Measurements from ENCODE around the gene LRRC41. TPM values are rescaled to one million over a fixed set of nuclear protein-coding genes. Genes with fewer than 3 reads are reported as not detected.

The LRRC41 gene
- total RNA-seq (10 to 100 TPM; 31.8 to 32.0 TPM), polyA plus RNA-seq (10 to 100 TPM; 47.8 to 66.1 TPM)

GRCh38 chr1:46303038-46303871 lies at the start of gene LRRC41, which contains the start of gene UQCRH:
Gene LRRC41 (minus strand): TSS chr1:46303616. CDS start chr1:46303322, 294 bp downstream.
Gene UQCRH (plus strand): TSS chr1:46303698. CDS start chr1:46303767, 69 bp downstream.
- peaks cover 4 to 18% of the 10 kb centered on the region in 2 donors for H3K36me3 Mint-ChIP-seq
- POLR2A ChIA-PET (ENCODE audit: partially characterized antibody) = interaction anchor here (0.7 to 2.4 kb wide), 22 partner anchors 9 to 803 kb away, joined by 3 to 44 read pairs (median 5); partner anchors contain the start of genes CCDC163, GPBP1L1, MMACHC and MOB3C
- no peaks in the 10 kb centered on the region for H3K27me3 Mint-ChIP-seq
- CTCF ChIA-PET (ENCODE audit: partially characterized antibody) = interaction anchor here (1.0 to 2.5 kb wide), 10 partner anchors 11 to 80 kb away, joined by 3 to 23 read pairs (median 4); partner anchors contain the start of gene NSUN4
- no peaks in the 10 kb centered on the region for H3K9me3 Mint-ChIP-seq
- H3K4me3 ChIP-seq (ENCODE audit: low read length in 2 of 2) = peak within 1 kb of the TSS; percentile 73 to 90
- H3K4me1 ChIP-seq (ENCODE audit: insufficient read depth, low read length) = peaks cover 54% of the 10 kb centered on the region
- H3K27ac Mint-ChIP-seq = peak within 1 kb of the TSS; percentile 97 to 98 (median 98)
- peak; percentile 94 to 96 (median 94) for DNase-seq
- H3K27ac ChIP-seq (ENCODE audit: low read depth, low read length) = peak within 1 kb of the TSS; percentile 94
- H3K36me3 ChIP-seq (ENCODE audit: insufficient read depth, low read length) = no peaks in the 10 kb centered on the region
- H3K4me3 Mint-ChIP-seq = peak within 1 kb of the TSS; percentile 96 to 100 (median 98)
- intact Hi-C loops (cut with micrococcal nuclease) = loop anchor here (1.0 to 5.0 kb wide), 6 partner anchors 38 to 721 kb away; partner anchors contain the start of genes EFCAB14, GPBP1L1, NASP and NSUN4
- no peaks in the 10 kb centered on the region for H3K9me3 ChIP-seq (ENCODE audit: control insufficient read depth in 1 of 2, low read length in 2 of 2)
- H3K4me1 Mint-ChIP-seq = peaks cover 26 to 64% (median 40%) of the 10 kb centered on the region in 4 donors
- no peaks in the 10 kb centered on the region for H3K27me3 ChIP-seq (ENCODE audit: insufficient read depth, low read length)

GRCh38 chr1:46352363-46352762 lies 48.9 kb upstream of the LRRC41 start:
- Mint-ChIP-seq H3K4me3 (no peak overlapping the region), H3K27ac (no peak overlapping the region), H3K36me3 (peaks cover 35 to 67% of the 10 kb centered on the region in 2 donors), H3K27me3 (no peaks in the 10 kb centered on the region), H3K4me1 (peaks cover 4 to 6% (median 5%) of the 10 kb centered on the region in 4 donors), H3K9me3 (no peaks in the 10 kb centered on the region)
- Histone ChIP-seq H3K27ac (ENCODE audit: low read depth, low read length) (no peak overlapping the region), H3K9me3 (ENCODE audit: control insufficient read depth in 1 of 2, low read length in 2 of 2) (no peaks in the 10 kb centered on the region), H3K27me3 (ENCODE audit: insufficient read depth, low read length) (no peaks in the 10 kb centered on the region), H3K36me3 (ENCODE audit: insufficient read depth, low read length) (peaks cover 24% of the 10 kb centered on the region), H3K4me1 (ENCODE audit: insufficient read depth, low read length) (no peaks in the 10 kb centered on the region), H3K4me3 (ENCODE audit: low read length in 2 of 2) (no peak overlapping the region)
- ChIA-PET POLR2A (ENCODE audit: partially characterized antibody) (no interaction called here), CTCF (ENCODE audit: partially characterized antibody) (no interaction called here)
- intact Hi-C loops (cut with micrococcal nuclease) = no loop called here
- no peak for DNase-seq

DNA sequence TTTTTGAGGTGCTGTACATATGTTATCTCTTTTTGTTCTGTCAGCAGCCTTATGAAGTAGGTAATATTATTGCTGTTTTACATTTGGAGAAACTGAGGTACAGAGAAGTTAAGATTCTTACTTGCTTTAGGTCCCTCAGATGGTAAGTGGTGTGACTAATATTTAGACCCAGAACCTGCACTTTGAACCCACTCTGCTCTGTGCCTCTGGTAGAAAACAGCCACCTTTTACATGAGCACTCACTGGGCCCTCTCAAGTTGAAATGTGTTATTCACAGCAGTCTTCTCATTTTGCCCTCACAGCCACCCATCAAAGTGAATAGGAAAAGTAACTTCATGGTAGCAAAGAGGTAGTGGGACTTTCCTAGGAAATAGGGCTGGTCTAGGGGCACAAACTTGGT lies 41.9 kb upstream of the LRRC41 start:
- peaks cover 16% of the 10 kb centered on the region for H3K4me1 ChIP-seq (ENCODE audit: insufficient read depth, low read length)
- H3K27ac ChIP-seq (ENCODE audit: low read depth, low read length) = no peak overlapping the region
- ChIA-PET POLR2A (ENCODE audit: partially characterized antibody) (interaction anchor here (1.3 to 2.8 kb wide), 2 partner anchors 42 to 99 kb away, joined by 4 to 10 read pairs; partner anchors contain the start of genes LRRC41 and UQCRH), CTCF (ENCODE audit: partially characterized antibody) (interaction anchor here (0.7 to 5.0 kb wide), 4 partner anchors 14 to 592 kb away, joined by 3 to 60 read pairs (median 20); partner anchors contain the start of gene RAD54L)
- Mint-ChIP-seq H3K4me3 (no peak overlapping the region), H3K4me1 (peaks cover 27 to 49% (median 35%) of the 10 kb centered on the region in 4 donors), H3K9me3 (no peaks in the 10 kb centered on the region), H3K27ac (peak overlapping the region in 4 of 7 donors; percentile 48 to 64 (median 58)), H3K27me3 (no peaks in the 10 kb centered on the region), H3K36me3 (peaks cover 45 to 63% of the 10 kb centered on the region in 2 donors)
- peaks cover 14% of the 10 kb centered on the region for H3K36me3 ChIP-seq (ENCODE audit: insufficient read depth, low read length)
- intact Hi-C loops (cut with micrococcal nuclease) = no loop called here
- no peaks in the 10 kb centered on the region for H3K9me3 ChIP-seq (ENCODE audit: control insufficient read depth in 1 of 2, low read length in 2 of 2)
- no peak overlapping the region for H3K4me3 ChIP-seq (ENCODE audit: low read length in 2 of 2)
- H3K27me3 ChIP-seq (ENCODE audit: insufficient read depth, low read length) = no peaks in the 10 kb centered on the region
- DNase-seq = no peak

DNA sequence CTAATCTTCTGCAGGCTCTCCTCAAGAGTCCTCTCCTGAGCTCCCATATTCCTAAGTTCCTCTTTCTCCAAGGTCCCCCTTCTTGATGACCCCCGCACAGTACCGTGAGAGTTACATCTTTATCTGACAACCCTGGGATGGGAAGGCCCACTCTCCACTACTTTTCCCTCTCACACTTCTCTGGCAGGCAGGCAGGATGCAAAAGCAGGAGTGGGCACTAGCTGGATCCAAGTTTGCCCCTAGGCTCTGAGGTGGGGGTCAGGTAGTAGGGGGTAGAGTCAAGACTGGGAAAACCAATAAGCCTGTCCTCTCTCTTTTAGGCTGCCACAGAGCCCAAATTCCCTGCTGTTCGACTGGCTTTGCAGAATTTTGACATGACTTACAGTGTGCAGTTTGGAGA lies 41.1 kb upstream of the LRRC41 start:
- H3K4me1 ChIP-seq (ENCODE audit: insufficient read depth, low read length) = peaks cover 20% of the 10 kb centered on the region
- peaks cover 10% of the 10 kb centered on the region for H3K36me3 ChIP-seq (ENCODE audit: insufficient read depth, low read length)
- no peak overlapping the region for H3K27ac ChIP-seq (ENCODE audit: low read depth, low read length)
- ChIA-PET POLR2A (ENCODE audit: partially characterized antibody) (interaction anchor here (2.8 kb wide), 1 partner anchor 41 kb away, joined by 10 read pairs; the partner anchor contains the start of genes LRRC41 and UQCRH), CTCF (ENCODE audit: partially characterized antibody) (interaction anchor here (1.2 kb wide), 1 partner anchor 11 kb away, joined by 4 read pairs; no protein-coding TSS in a partner anchor)
- Mint-ChIP-seq H3K4me1 (peaks cover 30 to 54% (median 38%) of the 10 kb centered on the region in 4 donors), H3K4me3 (no peak overlapping the region), H3K9me3 (no peaks in the 10 kb centered on the region), H3K27ac (peak overlapping the region; percentile 7 to 100 (median 95)), H3K27me3 (no peaks in the 10 kb centered on the region), H3K36me3 (peaks cover 37 to 57% of the 10 kb centered on the region in 2 donors)
- no peak for DNase-seq
- intact Hi-C loops (cut with micrococcal nuclease) = no loop called here
- H3K27me3 ChIP-seq (ENCODE audit: insufficient read depth, low read length) = no peaks in the 10 kb centered on the region
- no peak overlapping the region for H3K4me3 ChIP-seq (ENCODE audit: low read length in 2 of 2)
- no peaks in the 10 kb centered on the region for H3K9me3 ChIP-seq (ENCODE audit: control insufficient read depth in 1 of 2, low read length in 2 of 2)

GRCh38 chr1:46343705-46344104 lies 40.3 kb upstream of the LRRC41 start:
- peaks cover 22% of the 10 kb centered on the region for H3K4me1 ChIP-seq (ENCODE audit: insufficient read depth, low read length)
- H3K27ac ChIP-seq (ENCODE audit: low read depth, low read length) = no peak overlapping the region
- DNase-seq = no peak
- peaks cover 36 to 54% of the 10 kb centered on the region in 2 donors for H3K36me3 Mint-ChIP-seq
- intact Hi-C loops (cut with micrococcal nuclease) = no loop called here
- no peaks in the 10 kb centered on the region for H3K9me3 ChIP-seq (ENCODE audit: control insufficient read depth in 1 of 2, low read length in 2 of 2)
- H3K4me1 Mint-ChIP-seq = peaks cover 31 to 56% (median 40%) of the 10 kb centered on the region in 4 donors
- H3K27me3 ChIP-seq (ENCODE audit: insufficient read depth, low read length) = no peaks in the 10 kb centered on the region
- peak overlapping the region; percentile 87 to 100 (median 100) for H3K27ac Mint-ChIP-seq
- CTCF ChIA-PET (ENCODE audit: partially characterized antibody) = interaction anchor here (1.2 kb wide), 1 partner anchor 10 kb away, joined by 4 read pairs; no protein-coding TSS in a partner anchor
- POLR2A ChIA-PET (ENCODE audit: partially characterized antibody) = no interaction called here
- H3K4me3 ChIP-seq (ENCODE audit: low read length in 2 of 2) = no peak overlapping the region
- peaks cover 7% of the 10 kb centered on the region for H3K36me3 ChIP-seq (ENCODE audit: insufficient read depth, low read length)
- no peaks in the 10 kb centered on the region for H3K27me3 Mint-ChIP-seq
- no peak overlapping the region for H3K4me3 Mint-ChIP-seq
- H3K9me3 Mint-ChIP-seq = no peaks in the 10 kb centered on the region

DNA sequence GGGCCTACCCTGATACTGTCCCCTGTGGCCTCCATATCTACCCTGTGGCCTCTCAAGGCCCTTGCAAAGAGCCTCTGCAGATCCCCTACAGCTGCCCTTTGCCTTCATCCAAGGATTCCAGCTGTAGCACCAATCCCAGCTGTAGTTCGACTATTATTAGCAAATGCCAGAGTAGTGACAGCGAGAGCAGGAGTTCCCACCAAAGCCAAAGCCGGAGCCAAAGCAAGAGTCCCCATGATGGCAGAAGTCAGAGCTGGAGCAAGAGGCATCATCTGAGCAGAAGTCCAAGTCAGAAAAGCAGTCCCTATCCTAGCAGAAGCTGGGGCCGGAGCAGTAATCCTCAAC lies 39.9 kb upstream of the LRRC41 start:
- Histone ChIP-seq H3K27me3 (ENCODE audit: insufficient read depth, low read length) (no peaks in the 10 kb centered on the region), H3K9me3 (ENCODE audit: control insufficient read depth in 1 of 2, low read length in 2 of 2) (no peaks in the 10 kb centered on the region), H3K4me1 (ENCODE audit: insufficient read depth, low read length) (peaks cover 22% of the 10 kb centered on the region), H3K36me3 (ENCODE audit: insufficient read depth, low read length) (peaks cover 7% of the 10 kb centered on the region), H3K27ac (ENCODE audit: low read depth, low read length) (no peak overlapping the region), H3K4me3 (ENCODE audit: low read length in 2 of 2) (no peak overlapping the region)
- DNase-seq = no peak
- intact Hi-C loops (cut with micrococcal nuclease) = no loop called here
- peaks cover 31 to 56% (median 41%) of the 10 kb centered on the region in 4 donors for H3K4me1 Mint-ChIP-seq
- H3K27me3 Mint-ChIP-seq = no peaks in the 10 kb centered on the region
- H3K27ac Mint-ChIP-seq = peak overlapping the region; percentile 95 to 100 (median 100)
- H3K36me3 Mint-ChIP-seq = peaks cover 35 to 53% of the 10 kb centered on the region in 2 donors
- ChIA-PET CTCF (ENCODE audit: partially characterized antibody) (interaction anchor here (1.2 kb wide), 1 partner anchor 10 kb away, joined by 4 read pairs; no protein-coding TSS in a partner anchor), POLR2A (ENCODE audit: partially characterized antibody) (no interaction called here)
- peak overlapping the region in 2 of 8 donors; percentile 9 for H3K4me3 Mint-ChIP-seq
- no peaks in the 10 kb centered on the region for H3K9me3 Mint-ChIP-seq

Data from CD4-positive, alpha-beta memory T cell (primary cell).